Globus pallidus (tissue), 1 donor: ENCODE results near the gene PLEKHA6.

Experiments
- DNase-seq: peaks from one replicate; pipeline ENCODE4 v3.0.0-alpha.2; 2015; ENCODE audit warnings: low spot score

Gene PLEKHA6

GRCh38 chr1:204213668-204214662 lies 145.8 kb downstream of the PLEKHA6 start, which contains the start of gene GOLT1A:
Gene GOLT1A (minus strand): TSS chr1:204213988. CDS start chr1:204213906, 82 bp downstream.
- peak; percentile 67 for DNase-seq

- no peak for DNase-seq
These were observed 147.0 kb downstream of the PLEKHA6 start for GRCh38 chr1:204212715-204213114.

- DNase-seq, result no peak
These were observed 148.7 kb downstream of the PLEKHA6 start for GRCh38 chr1:204211046-204211445.

GRCh38 chr1:204207136-204207616 lies 152.6 kb downstream of the PLEKHA6 start:
- no peak for DNase-seq

GRCh38 chr1:204206121-204206520 lies 153.6 kb downstream of the PLEKHA6 start:
- DNase-seq, result no peak

- DNase-seq, result no peak
These were observed 154.2 kb downstream of the PLEKHA6 start for GRCh38 chr1:204205486-204205885.

GRCh38 chr1:204204944-204205343 lies 154.8 kb downstream of the PLEKHA6 start:
- no peak for DNase-seq

GRCh38 chr1:204203206-204203767 lies 156.4 kb downstream of the PLEKHA6 start:
- no peak for DNase-seq

GRCh38 chr1:204202481-204202880 lies 157.2 kb downstream of the PLEKHA6 start:
- DNase-seq, result no peak

GRCh38 chr1:204201348-204202040 lies 158.2 kb downstream of the PLEKHA6 start:
- DNase-seq, result no peak

- DNase-seq, result no peak
These were observed 160.2 kb downstream of the PLEKHA6 start for GRCh38 chr1:204199579-204199978.

GRCh38 chr1:204198348-204199340 lies 161.1 kb downstream of the PLEKHA6 start:
- DNase-seq, result no peak

- no peak for DNase-seq
These were observed 162.7 kb downstream of the PLEKHA6 start for GRCh38 chr1:204197068-204197467.

- no peak for DNase-seq
These were observed 163.5 kb downstream of the PLEKHA6 start, which contains the start of gene KISS1 for GRCh38 chr1:204196068-204196795. Gene KISS1 (minus strand): TSS chr1:204196491. CDS start chr1:204192876, 3,615 bp downstream.

- no peak for DNase-seq
These were observed 165.0 kb downstream of the PLEKHA6 start for GRCh38 chr1:204194771-204195170.

GRCh38 chr1:204194080-204194479 lies 165.6 kb downstream of the PLEKHA6 start:
- DNase-seq, result no peak

- DNase-seq, result no peak
These were observed 167.0 kb downstream of the PLEKHA6 start for GRCh38 chr1:204192589-204193352.

- DNase-seq, result peak; percentile 5
These were observed 167.7 kb downstream of the PLEKHA6 start for GRCh38 chr1:204192046-204192445.

- peak; percentile 54 for DNase-seq
These were observed 168.3 kb downstream of the PLEKHA6 start for GRCh38 chr1:204191456-204191855.
